ENCODE measurements around the gene PSMD5. TPM values are rescaled to one million over a fixed set of nuclear protein-coding genes. Genes with fewer than 3 reads are reported as not detected.

PSMD5 gene
- total and polyA plus RNA-seq, 8 donors: 14.8 to 39.1 (median 21.2) TPM

GRCh38 chr9:120832807-120833206 lies 9.9 kb downstream of the PSMD5 start:
- TF ChIP-seq POLR2AphosphoS5 (IDR thresholded peaks at IDR 0.05) (no peak), CTCF (IDR thresholded peaks at IDR 0.05) (no peak), POLR2A (IDR thresholded peaks at IDR 0.05) (no peak), EP300 (IDR thresholded peaks at IDR 0.05) (no peak)
- peaks cover 48 to 76% (median 72%) of the 10 kb centered on the region in 4 donors for H3K36me3 ChIP-seq

GRCh38 chr9:120830865-120831264 lies 11.9 kb downstream of the PSMD5 start:
- peaks cover 54 to 92% (median 89%) of the 10 kb centered on the region in 4 donors for H3K36me3 ChIP-seq
- DNase-seq: no peak
- no peak overlapping the region for H3K4me3 ChIP-seq
- peaks cover 0 to 3% (median 0%) of the 10 kb centered on the region in 4 donors for H3K4me1 ChIP-seq
- H3K27ac ChIP-seq: no peak overlapping the region
- intact Hi-C loops (cut with DNase I; ENCODE audit: low total_unique reads): no loop called here
- TF ChIP-seq POLR2A (IDR thresholded peaks at IDR 0.05) (no peak), EP300 (IDR thresholded peaks at IDR 0.05) (no peak), CTCF (IDR thresholded peaks at IDR 0.05) (no peak), POLR2AphosphoS5 (IDR thresholded peaks at IDR 0.05) (no peak)
- no peaks in the 10 kb centered on the region for H3K27me3 ChIP-seq
- H3K9me3 ChIP-seq: no peaks in the 10 kb centered on the region
- WGBS, 5 donors: 94 to 100% (median 97%) methylated on average over 3 of the region's 3 CpGs

More at GRCh38 chr9:120832807-120833206, 9.9 kb downstream of the PSMD5 start:
- intact Hi-C loops (cut with DNase I; ENCODE audit: low total_unique reads): no loop called here
- no peak overlapping the region for H3K4me3 ChIP-seq
- H3K27me3 ChIP-seq: no peaks in the 10 kb centered on the region
- no peak for DNase-seq
- peaks cover 0 to 4% (median under 1%) of the 10 kb centered on the region in 4 donors for H3K4me1 ChIP-seq
- no peak overlapping the region for H3K27ac ChIP-seq
- no peaks in the 10 kb centered on the region for H3K9me3 ChIP-seq

GRCh38 chr9:120830151-120830550 lies 12.6 kb downstream of the PSMD5 start:
- intact Hi-C loops (cut with DNase I; ENCODE audit: low total_unique reads): no loop called here
- no peaks in the 10 kb centered on the region for H3K27me3 ChIP-seq
- H3K9me3 ChIP-seq: no peaks in the 10 kb centered on the region
- WGBS, 5 donors: 88 to 98% (median 91%) methylated on average over 3 of the region's 3 CpGs
- no peak overlapping the region for H3K27ac ChIP-seq
- peaks cover 54 to 92% (median 89%) of the 10 kb centered on the region in 4 donors for H3K36me3 ChIP-seq
- peaks cover 0 to 2% (median 0%) of the 10 kb centered on the region in 4 donors for H3K4me1 ChIP-seq
- TF ChIP-seq POLR2AphosphoS5 (IDR thresholded peaks at IDR 0.05) (no peak), EP300 (IDR thresholded peaks at IDR 0.05) (no peak), POLR2A (IDR thresholded peaks at IDR 0.05) (no peak), CTCF (IDR thresholded peaks at IDR 0.05) (no peak)
- DNase-seq: no peak
- H3K4me3 ChIP-seq: no peak overlapping the region

GRCh38 chr9:120829650-120830049 lies 13.1 kb downstream of the PSMD5 start:
- Histone ChIP-seq H3K36me3 (peaks cover 52 to 92% (median 89%) of the 10 kb centered on the region in 4 donors), H3K4me3 (no peak overlapping the region), H3K9me3 (no peaks in the 10 kb centered on the region), H3K27me3 (no peaks in the 10 kb centered on the region), H3K27ac (no peak overlapping the region), H3K4me1 (no peaks in the 10 kb centered on the region)
- intact Hi-C loops (cut with DNase I; ENCODE audit: low total_unique reads): no loop called here
- no peak for TF ChIP-seq CTCF (IDR thresholded peaks at IDR 0.05)
- TF ChIP-seq EP300 (IDR thresholded peaks at IDR 0.05): no peak
- TF ChIP-seq POLR2A (IDR thresholded peaks at IDR 0.05): no peak
- no peak for TF ChIP-seq POLR2AphosphoS5 (IDR thresholded peaks at IDR 0.05)
- no peak for DNase-seq
- WGBS, 5 donors: 78 to 94% (median 84%) methylated on average over 1 of the region's 1 CpG
